IPS-20b (cell line): Measurements from ENCODE around the gene SOX9.

ENCODE experiments used
- H3K27ac ChIP-seq: one replicate; pipeline ENCODE4 v1.5.1; 2013; ENCODE audit warnings: low read length
- H3K27me3 ChIP-seq: 2 replicates; pipeline ENCODE4 v1.6.1; 2013; ENCODE audit warnings: mild to moderate bottlenecking, low read length, inconsistent platforms; ENCODE audit not compliant: insufficient read depth
- H3K36me3 ChIP-seq: 2 replicates; pipeline ENCODE4 v1.6.1; 2013; ENCODE audit warnings: low read depth, mild to moderate bottlenecking, inconsistent platforms, low read length, moderate library complexity; ENCODE audit not compliant: insufficient read depth
- H3K4me1 ChIP-seq: 2 replicates; pipeline ENCODE4 v1.6.1; 2013; ENCODE audit warnings: mild to moderate bottlenecking, control low read depth, inconsistent platforms, low read length, moderate library complexity; ENCODE audit not compliant: insufficient read depth
- H3K4me3 ChIP-seq: 2 replicates; pipeline ENCODE4 v1.5.1; 2013; ENCODE audit warnings: mild to moderate bottlenecking, low read length, inconsistent platforms
- H3K9ac ChIP-seq: 2 replicates; pipeline ENCODE4 v1.6.1; 2013; ENCODE audit warnings: low read depth, mild to moderate bottlenecking, inconsistent platforms, low read length, moderate library complexity
- H3K9me3 ChIP-seq: 2 replicates; pipeline ENCODE4 v1.6.1; 2013; ENCODE audit warnings: mild to moderate bottlenecking, low read depth, low read length, inconsistent platforms; ENCODE audit not compliant: insufficient read depth

SOX9 gene

DNA sequence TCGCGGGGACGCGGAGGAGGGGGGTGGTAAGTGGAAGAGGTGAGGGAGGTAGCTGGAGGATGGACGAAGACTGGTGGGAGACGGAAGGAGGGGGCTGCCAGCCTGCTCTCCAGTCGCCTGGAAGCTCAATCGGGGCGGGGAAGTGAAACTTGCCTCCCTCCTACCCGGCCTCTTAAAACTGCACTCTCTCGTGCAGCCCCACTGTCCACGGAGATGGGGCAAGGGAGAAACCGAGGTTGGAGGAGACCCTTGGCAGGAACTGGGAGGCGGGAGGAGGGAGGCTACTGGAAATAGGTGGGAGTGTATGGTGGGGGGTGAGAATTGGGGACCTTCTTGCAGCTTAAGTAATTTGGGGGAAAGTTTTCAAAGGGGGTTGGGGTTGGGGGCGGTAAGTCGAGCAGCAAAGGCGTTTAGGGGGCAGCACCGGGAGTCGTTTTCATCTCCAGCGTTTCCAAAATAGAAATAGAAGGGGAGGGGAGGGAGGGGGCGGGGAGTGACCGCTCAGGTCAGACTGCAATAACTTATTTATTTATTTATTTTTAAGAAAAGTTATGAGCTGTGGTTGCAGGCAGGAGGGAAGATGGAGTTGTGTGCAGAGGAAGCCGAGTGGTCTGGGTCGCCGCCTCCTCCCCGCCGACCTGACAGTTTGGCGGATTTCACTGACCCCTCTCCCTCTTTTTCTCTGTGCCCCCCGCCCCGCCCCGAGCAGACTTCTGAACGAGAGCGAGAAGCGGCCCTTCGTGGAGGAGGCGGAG, 1.4 kb downstream of the SOX9 start:
- Histone ChIP-seq H3K4me3 (peak overlapping the region; percentile 90), H3K27me3 (peaks cover 65% of the 10 kb centered on the region), H3K27ac (no peak overlapping the region), H3K4me1 (peaks cover 27% of the 10 kb centered on the region), H3K36me3 (peaks cover 9% of the 10 kb centered on the region), H3K9ac (peak overlapping the region; percentile 64; the same call in 1 of the 2 replicates), H3K9me3 (peaks cover under 1% of the 10 kb centered on the region; the same call in 1 of the 2 replicates)

DNA sequence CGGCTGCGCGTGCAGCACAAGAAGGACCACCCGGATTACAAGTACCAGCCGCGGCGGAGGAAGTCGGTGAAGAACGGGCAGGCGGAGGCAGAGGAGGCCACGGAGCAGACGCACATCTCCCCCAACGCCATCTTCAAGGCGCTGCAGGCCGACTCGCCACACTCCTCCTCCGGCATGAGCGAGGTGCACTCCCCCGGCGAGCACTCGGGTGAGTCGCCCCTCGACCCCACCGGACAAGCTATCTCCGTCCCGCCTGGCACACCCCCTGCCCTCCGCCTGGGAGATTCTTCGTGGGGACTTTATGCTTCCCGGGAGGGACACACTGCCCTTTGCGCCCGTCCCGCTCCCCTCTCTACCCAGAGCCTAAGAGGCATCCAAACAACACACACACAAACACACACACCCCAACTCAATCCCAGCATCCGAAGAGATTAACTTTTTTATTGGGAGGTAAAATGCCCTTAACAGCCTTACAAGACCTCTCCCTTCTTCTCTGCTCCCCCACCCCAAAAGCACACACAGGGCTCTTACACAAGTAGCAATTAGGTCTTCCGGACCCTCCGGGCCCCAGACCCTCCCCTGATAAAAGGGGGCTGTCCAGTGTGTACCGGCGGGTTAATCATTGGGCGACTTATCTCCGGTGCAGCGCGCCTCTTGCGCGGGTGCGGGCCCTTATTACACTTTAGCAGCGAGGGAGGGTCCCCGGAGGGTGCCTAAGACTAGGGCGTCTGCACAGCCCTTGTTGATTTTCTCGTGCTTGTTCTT, 2.1 kb downstream of the SOX9 start:
- Histone ChIP-seq H3K9me3 (no peaks in the 10 kb centered on the region), H3K27me3 (peaks cover 58% of the 10 kb centered on the region), H3K4me1 (peaks cover 22% of the 10 kb centered on the region), H3K9ac (peak overlapping the region; percentile 52; the same call in 1 of the 2 replicates), H3K36me3 (peaks cover 9% of the 10 kb centered on the region), H3K27ac (no peak overlapping the region), H3K4me3 (peak overlapping the region; percentile 90)

DNA sequence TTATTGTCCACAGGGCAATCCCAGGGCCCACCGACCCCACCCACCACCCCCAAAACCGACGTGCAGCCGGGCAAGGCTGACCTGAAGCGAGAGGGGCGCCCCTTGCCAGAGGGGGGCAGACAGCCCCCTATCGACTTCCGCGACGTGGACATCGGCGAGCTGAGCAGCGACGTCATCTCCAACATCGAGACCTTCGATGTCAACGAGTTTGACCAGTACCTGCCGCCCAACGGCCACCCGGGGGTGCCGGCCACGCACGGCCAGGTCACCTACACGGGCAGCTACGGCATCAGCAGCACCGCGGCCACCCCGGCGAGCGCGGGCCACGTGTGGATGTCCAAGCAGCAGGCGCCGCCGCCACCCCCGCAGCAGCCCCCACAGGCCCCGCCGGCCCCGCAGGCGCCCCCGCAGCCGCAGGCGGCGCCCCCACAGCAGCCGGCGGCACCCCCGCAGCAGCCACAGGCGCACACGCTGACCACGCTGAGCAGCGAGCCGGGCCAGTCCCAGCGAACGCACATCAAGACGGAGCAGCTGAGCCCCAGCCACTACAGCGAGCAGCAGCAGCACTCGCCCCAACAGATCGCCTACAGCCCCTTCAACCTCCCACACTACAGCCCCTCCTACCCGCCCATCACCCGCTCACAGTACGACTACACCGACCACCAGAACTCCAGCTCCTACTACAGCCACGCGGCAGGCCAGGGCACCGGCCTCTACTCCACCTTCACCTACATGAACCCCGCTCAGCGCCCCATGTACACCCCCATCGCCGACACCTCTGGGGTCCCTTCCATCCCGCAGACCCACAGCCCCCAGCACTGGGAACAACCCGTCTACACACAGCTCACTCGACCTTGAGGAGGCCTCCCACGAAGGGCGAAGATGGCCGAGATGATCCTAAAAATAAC, 3.0 kb downstream of the SOX9 start:
- no peak overlapping the region; the same call in 1 of the 2 replicates for H3K9ac ChIP-seq
- H3K27ac ChIP-seq = no peak overlapping the region

DNA sequence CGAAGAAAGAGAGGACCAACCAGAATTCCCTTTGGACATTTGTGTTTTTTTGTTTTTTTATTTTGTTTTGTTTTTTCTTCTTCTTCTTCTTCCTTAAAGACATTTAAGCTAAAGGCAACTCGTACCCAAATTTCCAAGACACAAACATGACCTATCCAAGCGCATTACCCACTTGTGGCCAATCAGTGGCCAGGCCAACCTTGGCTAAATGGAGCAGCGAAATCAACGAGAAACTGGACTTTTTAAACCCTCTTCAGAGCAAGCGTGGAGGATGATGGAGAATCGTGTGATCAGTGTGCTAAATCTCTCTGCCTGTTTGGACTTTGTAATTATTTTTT, 3.6 kb downstream of the SOX9 start:
- peaks cover 43% of the 10 kb centered on the region for H3K27me3 ChIP-seq
- H3K4me1 ChIP-seq = peaks cover 17% of the 10 kb centered on the region
- no peaks in the 10 kb centered on the region for H3K9me3 ChIP-seq
- H3K27ac ChIP-seq = no peak overlapping the region
- peaks cover 9% of the 10 kb centered on the region for H3K36me3 ChIP-seq
- H3K9ac ChIP-seq = no peak overlapping the region
- H3K4me3 ChIP-seq = peak overlapping the region; percentile 90; the same call in 1 of the 2 replicates

More for the DNA sequence above, 3.0 kb downstream of the SOX9 start:
- Histone ChIP-seq H3K27me3 (peaks cover 49% of the 10 kb centered on the region), H3K9me3 (no peaks in the 10 kb centered on the region), H3K36me3 (peaks cover 9% of the 10 kb centered on the region), H3K4me3 (peak overlapping the region; percentile 90; the same call in 1 of the 2 replicates), H3K4me1 (peaks cover 22% of the 10 kb centered on the region)

DNA sequence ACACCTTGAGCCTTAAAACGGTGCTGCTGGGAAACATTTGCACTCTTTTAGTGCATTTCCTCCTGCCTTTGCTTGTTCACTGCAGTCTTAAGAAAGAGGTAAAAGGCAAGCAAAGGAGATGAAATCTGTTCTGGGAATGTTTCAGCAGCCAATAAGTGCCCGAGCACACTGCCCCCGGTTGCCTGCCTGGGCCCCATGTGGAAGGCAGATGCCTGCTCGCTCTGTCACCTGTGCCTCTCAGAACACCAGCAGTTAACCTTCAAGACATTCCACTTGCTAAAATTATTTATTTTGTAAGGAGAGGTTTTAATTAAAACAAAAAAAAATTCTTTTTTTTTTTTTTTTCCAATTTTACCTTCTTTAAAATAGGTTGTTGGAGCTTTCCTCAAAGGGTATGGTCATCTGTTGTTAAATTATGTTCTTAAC, 4.4 kb downstream of the SOX9 start:
- Histone ChIP-seq H3K4me1 (peaks cover 14% of the 10 kb centered on the region), H3K9ac (no peak overlapping the region), H3K4me3 (no peak overlapping the region), H3K27ac (no peak overlapping the region), H3K27me3 (peaks cover 35% of the 10 kb centered on the region), H3K36me3 (peaks cover 9% of the 10 kb centered on the region), H3K9me3 (no peaks in the 10 kb centered on the region)

DNA sequence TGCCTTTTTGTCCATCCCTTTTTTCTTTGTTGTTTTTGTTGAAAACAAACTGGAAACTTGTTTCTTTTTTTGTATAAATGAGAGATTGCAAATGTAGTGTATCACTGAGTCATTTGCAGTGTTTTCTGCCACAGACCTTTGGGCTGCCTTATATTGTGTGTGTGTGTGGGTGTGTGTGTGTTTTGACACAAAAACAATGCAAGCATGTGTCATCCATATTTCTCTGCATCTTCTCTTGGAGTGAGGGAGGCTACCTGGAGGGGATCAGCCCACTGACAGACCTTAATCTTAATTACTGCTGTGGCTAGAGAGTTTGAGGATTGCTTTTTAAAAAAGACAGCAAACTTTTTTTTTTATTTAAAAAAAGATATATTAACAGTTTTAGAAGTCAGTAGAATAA, 4.9 kb downstream of the SOX9 start:
- peaks cover 32% of the 10 kb centered on the region for H3K27me3 ChIP-seq
- no peak overlapping the region for H3K27ac ChIP-seq
- H3K9ac ChIP-seq = no peak overlapping the region
- peaks cover 14% of the 10 kb centered on the region for H3K4me1 ChIP-seq
- peaks cover 9% of the 10 kb centered on the region for H3K36me3 ChIP-seq
- no peak overlapping the region for H3K4me3 ChIP-seq
- no peaks in the 10 kb centered on the region for H3K9me3 ChIP-seq

DNA sequence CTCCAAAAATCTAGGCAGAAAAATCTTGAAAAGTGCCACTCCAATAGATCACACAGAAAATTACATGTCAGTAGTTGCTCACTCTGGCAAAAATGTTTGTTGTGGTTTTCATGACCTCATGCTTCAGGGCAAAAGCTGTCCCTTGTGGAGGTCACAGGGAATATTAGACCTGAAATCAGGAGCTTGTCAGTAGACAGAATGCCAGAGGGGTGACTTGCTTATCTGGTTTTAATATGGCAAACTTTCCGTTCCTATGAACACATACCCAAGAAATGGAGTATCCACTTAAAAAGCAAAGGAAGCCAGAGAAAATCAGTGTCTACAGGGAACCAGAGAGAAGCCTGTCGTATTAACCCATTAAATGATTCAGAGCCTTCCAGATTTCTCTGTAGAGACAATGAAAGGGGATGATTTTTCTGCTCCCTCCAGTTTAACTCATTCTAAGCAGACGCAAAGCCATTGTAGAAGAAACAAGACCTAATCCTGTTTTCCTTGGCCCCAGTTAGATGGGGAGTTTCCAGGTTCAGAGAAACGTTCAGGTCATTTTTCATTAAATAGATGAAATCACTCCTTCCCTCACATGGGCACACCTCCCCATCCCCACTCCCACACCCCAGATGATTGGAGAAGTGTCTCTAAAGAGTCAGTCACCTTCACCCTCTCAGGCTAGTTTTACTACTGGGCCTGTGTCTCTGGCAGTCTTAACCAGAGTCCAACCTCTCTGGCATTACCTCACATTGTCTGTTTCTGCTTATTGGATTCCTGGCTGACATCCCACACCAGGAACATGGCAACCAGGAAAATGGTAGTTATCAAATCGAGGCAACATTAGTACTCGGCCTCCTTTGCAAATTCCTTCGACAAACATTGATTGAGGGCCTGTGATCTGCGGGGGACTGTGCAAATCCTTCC, 6.0 kb downstream of the SOX9 start:
- Histone ChIP-seq H3K4me1 (peaks cover 14% of the 10 kb centered on the region), H3K27me3 (peaks cover 26% of the 10 kb centered on the region), H3K9ac (peak overlapping the region; percentile 20; the same call in 1 of the 2 replicates), H3K27ac (no peak overlapping the region), H3K36me3 (peaks cover 9% of the 10 kb centered on the region), H3K9me3 (no peaks in the 10 kb centered on the region), H3K4me3 (no peak overlapping the region)

DNA sequence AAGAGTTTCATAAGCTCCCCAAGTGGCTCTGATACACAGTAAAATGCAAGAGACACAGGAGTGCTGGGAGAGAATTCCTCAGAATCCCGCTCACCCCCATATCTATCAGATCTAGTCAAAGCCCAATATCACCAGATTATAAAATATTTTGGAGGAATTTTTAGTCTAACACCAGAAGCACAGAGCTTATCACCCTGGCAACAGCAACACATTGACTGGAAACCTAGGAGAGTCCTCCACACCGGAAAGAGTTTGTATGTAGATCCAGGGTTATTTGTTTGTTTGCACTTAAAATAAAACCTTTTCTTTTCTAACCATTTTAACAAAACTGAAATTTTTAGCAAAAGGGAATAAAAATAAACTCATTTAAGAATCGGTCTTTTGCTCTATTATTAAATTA, 7.2 kb downstream of the SOX9 start:
- no peak overlapping the region for H3K27ac ChIP-seq

DNA sequence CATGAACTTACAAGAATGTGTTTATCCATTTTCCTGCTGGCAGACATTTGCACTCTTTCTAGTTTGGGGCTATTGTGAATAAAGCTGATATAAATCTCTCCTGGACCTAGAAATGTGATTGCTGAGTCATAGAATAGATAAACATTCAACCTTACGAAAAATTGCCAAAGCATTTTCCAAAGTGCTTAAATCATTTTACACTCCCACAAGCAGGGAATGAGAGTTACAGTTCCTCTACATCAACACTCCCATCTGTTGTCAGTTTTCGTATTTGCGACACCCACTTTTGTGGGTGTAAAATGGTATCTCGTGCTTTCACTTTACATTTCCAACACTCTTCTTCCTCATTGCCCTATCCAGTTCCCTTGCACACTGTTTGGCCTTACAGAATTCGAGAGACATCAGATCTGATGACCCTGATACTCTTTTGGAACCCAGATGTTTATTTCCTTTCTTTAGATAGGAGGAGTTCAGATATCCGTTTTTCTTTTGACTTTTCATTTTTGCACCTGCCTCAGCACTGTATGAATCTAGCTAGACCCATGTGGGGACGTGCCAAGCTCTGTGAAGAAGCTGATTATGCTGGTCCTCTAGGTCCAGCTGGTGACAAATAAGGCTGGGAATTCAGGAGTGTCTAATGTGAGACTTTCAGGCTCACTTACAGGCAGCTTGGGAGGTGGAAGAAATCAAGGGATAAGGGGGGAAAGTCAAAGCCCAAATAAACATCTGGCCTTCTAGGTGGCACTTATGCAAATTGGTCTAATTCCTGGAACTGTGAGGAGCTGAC, 14.0 kb downstream of the SOX9 start:
- Histone ChIP-seq H3K9ac (no peak overlapping the region), H3K27ac (no peak overlapping the region)

More for the DNA sequence above, 7.2 kb downstream of the SOX9 start:
- H3K9ac ChIP-seq = no peak overlapping the region
- peaks cover 15% of the 10 kb centered on the region for H3K27me3 ChIP-seq
- no peak overlapping the region for H3K4me3 ChIP-seq
- H3K4me1 ChIP-seq = peaks cover 14% of the 10 kb centered on the region
- H3K9me3 ChIP-seq = no peaks in the 10 kb centered on the region
- peaks cover 9% of the 10 kb centered on the region for H3K36me3 ChIP-seq

More for the DNA sequence above, 14.0 kb downstream of the SOX9 start:
- no peaks in the 10 kb centered on the region for H3K27me3 ChIP-seq
- H3K4me3 ChIP-seq = no peak overlapping the region
- H3K4me1 ChIP-seq = peaks cover 5% of the 10 kb centered on the region; the same call in 1 of the 2 replicates
- no peaks in the 10 kb centered on the region for H3K9me3 ChIP-seq
- H3K36me3 ChIP-seq = no peaks in the 10 kb centered on the region
